WTC11 (cell line): ENCODE data around the gene PLXDC2.

Source experiments
- ATF3 ChIP-seq: sonication (generic); formaldehyde crosslinking; conservative IDR thresholded peaks from 2 replicates; pipeline ENCODE4 v1.8.1; 2022; ENCODE audit warnings: mild to moderate bottlenecking, missing genetic modification reagents
- CBFB ChIP-seq: sonication (generic); formaldehyde crosslinking; IDR thresholded peaks from 2 replicates; pipeline ENCODE4 v1.8.1; 2022; ENCODE audit warnings: mild to moderate bottlenecking, low read depth, missing genetic modification reagents
- MLX ChIP-seq: sonication (generic); formaldehyde crosslinking; IDR thresholded peaks from 2 replicates; pipeline ENCODE4 v1.8.1; 2023; ENCODE audit warnings: mild to moderate bottlenecking, missing genetic modification reagents, moderate library complexity
- NFE2L1 ChIP-seq: sonication (generic); formaldehyde crosslinking; IDR thresholded peaks from 2 replicates; pipeline ENCODE4 v1.8.1; 2023; ENCODE audit warnings: missing genetic modification reagents
- OVOL2 ChIP-seq: fragments of 250-450 bp; sonication (Bioruptor Pico); IDR thresholded peaks from 2 replicates; pipeline ENCODE4 v1.9.0; 2021; ENCODE audit warnings: mild to moderate bottlenecking, borderline replicate concordance
- TF ChIP-seq, protein P1 (sequence below): fragments of 200-600 bp; IDR thresholded peaks from 2 replicates; pipeline ENCODE4 v1.8.0; 2022; ENCODE audit warnings: antibody characterized with exemption
- TF ChIP-seq, protein P2 (sequence below): sonication (generic); formaldehyde crosslinking; IDR thresholded peaks from 2 replicates; pipeline ENCODE4 v1.8.0; 2023; ENCODE audit warnings: missing genetic modification reagents

DNA sequence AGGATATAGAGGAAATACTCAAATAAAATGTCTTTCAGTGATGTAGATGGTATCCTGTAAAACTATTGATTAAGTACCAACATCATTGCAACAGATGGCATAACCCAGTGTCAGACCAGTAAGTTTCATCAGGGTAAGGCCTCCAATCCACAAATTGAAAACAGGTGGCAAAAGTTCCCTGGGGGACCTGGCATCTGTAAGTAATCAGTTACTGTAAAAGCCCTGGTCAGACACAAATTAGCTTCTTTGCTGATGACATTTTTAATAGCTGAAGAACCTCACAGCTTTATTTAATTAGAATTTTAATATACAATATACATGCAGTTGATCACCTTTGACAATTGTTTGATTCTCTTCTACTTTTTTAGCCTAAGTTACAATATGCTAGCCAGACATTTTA lies 152.5 kb downstream of the PLXDC2 start:
- TF ChIP-seq NFE2L1 (CRISPR knock-in tag) (no peak), OVOL2 (no peak), MLX (no peak), ATF3 (CRISPR knock-in tag) (no peak), CBFB (no peak)
- TF ChIP-seq, protein P1, sequence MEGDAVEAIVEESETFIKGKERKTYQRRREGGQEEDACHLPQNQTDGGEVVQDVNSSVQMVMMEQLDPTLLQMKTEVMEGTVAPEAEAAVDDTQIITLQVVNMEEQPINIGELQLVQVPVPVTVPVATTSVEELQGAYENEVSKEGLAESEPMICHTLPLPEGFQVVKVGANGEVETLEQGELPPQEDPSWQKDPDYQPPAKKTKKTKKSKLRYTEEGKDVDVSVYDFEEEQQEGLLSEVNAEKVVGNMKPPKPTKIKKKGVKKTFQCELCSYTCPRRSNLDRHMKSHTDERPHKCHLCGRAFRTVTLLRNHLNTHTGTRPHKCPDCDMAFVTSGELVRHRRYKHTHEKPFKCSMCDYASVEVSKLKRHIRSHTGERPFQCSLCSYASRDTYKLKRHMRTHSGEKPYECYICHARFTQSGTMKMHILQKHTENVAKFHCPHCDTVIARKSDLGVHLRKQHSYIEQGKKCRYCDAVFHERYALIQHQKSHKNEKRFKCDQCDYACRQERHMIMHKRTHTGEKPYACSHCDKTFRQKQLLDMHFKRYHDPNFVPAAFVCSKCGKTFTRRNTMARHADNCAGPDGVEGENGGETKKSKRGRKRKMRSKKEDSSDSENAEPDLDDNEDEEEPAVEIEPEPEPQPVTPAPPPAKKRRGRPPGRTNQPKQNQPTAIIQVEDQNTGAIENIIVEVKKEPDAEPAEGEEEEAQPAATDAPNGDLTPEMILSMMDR: no peak
- TF ChIP-seq, protein P2, sequence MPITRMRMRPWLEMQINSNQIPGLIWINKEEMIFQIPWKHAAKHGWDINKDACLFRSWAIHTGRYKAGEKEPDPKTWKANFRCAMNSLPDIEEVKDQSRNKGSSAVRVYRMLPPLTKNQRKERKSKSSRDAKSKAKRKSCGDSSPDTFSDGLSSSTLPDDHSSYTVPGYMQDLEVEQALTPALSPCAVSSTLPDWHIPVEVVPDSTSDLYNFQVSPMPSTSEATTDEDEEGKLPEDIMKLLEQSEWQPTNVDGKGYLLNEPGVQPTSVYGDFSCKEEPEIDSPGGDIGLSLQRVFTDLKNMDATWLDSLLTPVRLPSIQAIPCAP (CRISPR knock-in tag): no peak
